B cell (primary cell): ENCODE results near the gene TRAF4. TPM values are rescaled to one million over a fixed set of nuclear protein-coding genes. Genes with fewer than 3 reads are reported as not detected.

Experiments used
- ATAC-seq: fragments of 200-7000 bp; cut with Tn5 transposase; one replicate; pipeline ENCODE4 v1.10.0; 2021; ENCODE audit warnings: low read depth, mild to moderate bottlenecking, moderate number of reproducible peaks, moderate library complexity
- CTCF ChIA-PET: fragments of 350-600 bp; sonication (Branson Sonifier 250); formaldehyde crosslinking; loops from one replicate; lab custom pipeline; 2021; ENCODE audit warnings: antibody characterized with exemption, inconsistent platforms; lab: Charles Lee
- POLR2A ChIA-PET: fragments of 350-600 bp; sonication (Branson Sonifier 250); formaldehyde crosslinking; loops from one replicate; lab custom pipeline; 2021; ENCODE audit warnings: antibody characterized with exemption; lab: Charles Lee
- DNase-seq: peaks from one replicate; pipeline ENCODE4 v3.0.0; 2013
- H2AFZ ChIP-seq: 2 replicates; pipeline ENCODE4 v1.6.1; 2012; ENCODE audit warnings: mild to moderate bottlenecking, low read depth, low read length; ENCODE audit not compliant: insufficient read depth, poor library complexity, severe bottlenecking
- H3K27ac ChIP-seq, 2 donors: 1 replicate in 1 of 2; 2 replicates in 1 of 2; pipeline ENCODE4 v1.5.1; 2012 to 2013; ENCODE audit warnings: low read length in 2 of 2, mild to moderate bottlenecking in 2 of 2, moderate library complexity in 1 of 2
- H3K27me3 ChIP-seq, 4 experiments: fragments of 200-600 bp in 1 of 4; sonication (generic) in 1 of 4; replicated peaks in 1 of 4; 1 replicate in 2 of 4; 2 replicates in 2 of 4; pipeline versions ENCODE4 v1.6.1 to v1.7.0; 2013 to 2016; ENCODE audit warnings: low read length in 3 of 4, mild to moderate bottlenecking in 2 of 4, mixed read lengths in 1 of 4, moderate library complexity in 1 of 4; ENCODE audit not compliant: insufficient read depth in 4 of 4, control insufficient read depth in 3 of 4; ENCODE audit errors: control extremely low read depth in 1 of 4
- H3K36me3 ChIP-seq, 2 experiments: replicated peaks in 1 of 2; 1 replicate in 1 of 2; 2 replicates in 1 of 2; pipeline versions ENCODE4 v1.6.1 to v1.7.1; 2013; ENCODE audit warnings: low read length in 1 of 2; ENCODE audit not compliant: insufficient read depth in 2 of 2, control insufficient read depth in 1 of 2; ENCODE audit errors: control extremely low read depth in 1 of 2, extremely low read depth in 1 of 2
- H3K4me1 ChIP-seq, 2 donors: fragments of 200-600 bp in 1 of 2; sonication (generic) in 1 of 2; 1 replicate in 1 of 2; 2 replicates in 1 of 2; pipeline versions ENCODE4 v1.5.1 to v1.6.1; 2013 to 2017; ENCODE audit warnings: low read length in 2 of 2; ENCODE audit not compliant: control insufficient read depth in 2 of 2, insufficient read depth in 2 of 2
- H3K4me2 ChIP-seq: replicated peaks from 2 replicates; pipeline ENCODE3; 2012; ENCODE audit warnings: mild to moderate bottlenecking, low read depth, low read length; ENCODE audit not compliant: poor library complexity, severe bottlenecking
- H3K4me3 ChIP-seq, 5 experiments: fragments of 200-600 bp in 1 of 5; sonication (generic) in 1 of 5; 1 replicate in 3 of 5; 2 replicates in 2 of 5; pipeline versions ENCODE4 v1.5.1 to v1.7.0; 2011 to 2016; ENCODE audit warnings: low read length in 4 of 5, mild to moderate bottlenecking in 4 of 5, low read depth in 2 of 5, control low read depth in 1 of 5, moderate library complexity in 1 of 5; ENCODE audit not compliant: insufficient read depth in 1 of 5; ENCODE audit errors: control extremely low read depth in 1 of 5, extremely low read depth in 1 of 5
- H3K79me2 ChIP-seq: fragments of 200-600 bp; sonication (generic); one replicate; pipeline ENCODE4 v1.6.0; 2016; ENCODE audit warnings: low read length; ENCODE audit not compliant: control insufficient read depth, insufficient read depth
- H3K9ac ChIP-seq: fragments of 200-600 bp; sonication (generic); 2 replicates; pipeline ENCODE4 v1.6.1; 2017; ENCODE audit warnings: mild to moderate bottlenecking, low read length, moderate library complexity
- H3K9me3 ChIP-seq, 3 donors: one replicate each; pipeline versions ENCODE4 v1.6.1 to v1.7.1; 2013; ENCODE audit warnings: low read length in 2 of 3; ENCODE audit not compliant: control insufficient read depth in 2 of 3, insufficient read depth in 1 of 3; ENCODE audit errors: control extremely low read depth in 1 of 3
- H4K20me1 ChIP-seq: 2 replicates; pipeline ENCODE4 v1.6.0; 2012; ENCODE audit warnings: mild to moderate bottlenecking, low read length; ENCODE audit not compliant: insufficient read depth, control insufficient read depth, poor library complexity, severe bottlenecking
- H3K27ac Mint-ChIP-seq: one replicate; pipeline ENCODE4 v1.8.0; 2021; ENCODE audit warnings: mixed read lengths
- H3K27me3 Mint-ChIP-seq: one replicate; pipeline ENCODE4 v1.8.0; 2021; ENCODE audit warnings: mixed read lengths
- H3K4me1 Mint-ChIP-seq: one replicate; pipeline ENCODE4 v1.8.0; 2021; ENCODE audit warnings: mixed read lengths
- H3K4me3 Mint-ChIP-seq: one replicate; pipeline ENCODE4 v1.8.0; 2021; ENCODE audit warnings: mixed read lengths
- H3K9me3 Mint-ChIP-seq: one replicate; pipeline ENCODE4 v1.8.0; 2022; ENCODE audit warnings: mixed read lengths; ENCODE audit not compliant: insufficient read depth
- CTCF ChIP-seq: fragments of 200-600 bp; IDR thresholded peaks from one replicate; pipeline ENCODE4 v1.8.0; 2022; ENCODE audit warnings: antibody characterized with exemption, mild to moderate bottlenecking
- EZH2 ChIP-seq: IDR thresholded peaks from 2 replicates; pipeline ENCODE4 v1.6.1; 2012; ENCODE audit warnings: borderline replicate concordance, low read depth, mild to moderate bottlenecking, moderate library complexity, low read length; ENCODE audit not compliant: insufficient read depth, poor library complexity, severe bottlenecking
- WGBS: methylation state at CpG from one replicate; pipeline ENCODE4 v1.1.5; 2013; ENCODE audit warnings: missing lambda C conversion rate; ENCODE audit not compliant: insufficient coverage; 5-methylcytosine and 5-hydroxymethylcytosine counted together
- intact Hi-C: fragments of 100-400 bp; cut with micrococcal nuclease; formaldehyde crosslinking; loops from one replicate; pipeline ENCODE4 v1.10.0; 2022
- polyA plus RNA-seq: library from polyadenylated mRNA; depleted of rRNA; stranded (reverse); fragments of >200 nt; gene quantifications from 2 replicates; pipeline ENCODE4 v1.2.3, GENCODE V29; 2012
- total RNA-seq, 2 donors: library from RNA; stranded (reverse); fragments of 120-200 nt in 1 of 2; gene quantifications; 1 replicate in 1 of 2; 2 replicates in 1 of 2; pipeline versions ENCODE4 v1.2.3 to v1.2.4, GENCODE V29; 2013 to 2022

Gene TRAF4
- total and polyA plus RNA-seq, 2 donors (not counting 1 experiment from before 2014, with no cell fraction given): 226 to 683 TPM

GRCh38 chr17:28702752-28703150, 41.1 kb upstream of the TRAF4 start:
- Histone ChIP-seq H3K36me3 (peaks cover 4 to 62% of the 10 kb centered on the region in 2 experiments), H3K79me2 (no peaks in the 10 kb centered on the region), H3K27me3 (no peaks in the 10 kb centered on the region), H2AFZ (no peak overlapping the region), H3K4me2 (no peak overlapping the region), H3K4me3 (no peak overlapping the region), H3K9ac (no peak overlapping the region), H3K27ac (no peak overlapping the region), H3K4me1 (no peaks in the 10 kb centered on the region), H4K20me1 (no peaks in the 10 kb centered on the region), H3K9me3 (no peaks in the 10 kb centered on the region)
- WGBS: 91% methylated on average over 2 of the region's 3 CpGs
- CTCF ChIA-PET: no interaction called here
- no peak for ATAC-seq
- no peak overlapping the region for H3K27ac Mint-ChIP-seq
- DNase-seq: no peak
- no peaks in the 10 kb centered on the region for H3K27me3 Mint-ChIP-seq
- H3K4me1 Mint-ChIP-seq: no peaks in the 10 kb centered on the region
- intact Hi-C loops: no loop called here
- POLR2A ChIA-PET: interaction anchor here (1.0 kb wide), 1 partner anchor 8 kb away, joined by 3 read pairs; the partner anchor contains the start of gene PROCA1
- no peak overlapping the region for H3K4me3 Mint-ChIP-seq
- TF ChIP-seq EZH2 (no peak), CTCF (no peak)
- no peaks in the 10 kb centered on the region for H3K9me3 Mint-ChIP-seq

GRCh38 chr17:28703552-28704218, 40.1 kb upstream of the TRAF4 start:
- H3K9me3 Mint-ChIP-seq: no peaks in the 10 kb centered on the region
- H3K27ac ChIP-seq: no peak overlapping the region
- H4K20me1 ChIP-seq: no peaks in the 10 kb centered on the region
- WGBS: 97% methylated on average over 12 of the region's 16 CpGs
- no peak overlapping the region for H3K4me3 ChIP-seq
- intact Hi-C loops: no loop called here
- no peak overlapping the region for H3K4me3 Mint-ChIP-seq
- ChIA-PET CTCF (no interaction called here), POLR2A (no interaction called here)
- TF ChIP-seq EZH2: no peak
- no peak for TF ChIP-seq CTCF
- no peak overlapping the region for H3K4me2 ChIP-seq
- H3K4me1 ChIP-seq: no peaks in the 10 kb centered on the region
- no peaks in the 10 kb centered on the region for H3K79me2 ChIP-seq
- H3K27ac Mint-ChIP-seq: no peak overlapping the region
- no peaks in the 10 kb centered on the region for H3K4me1 Mint-ChIP-seq
- H3K9me3 ChIP-seq: no peaks in the 10 kb centered on the region
- H3K36me3 ChIP-seq: peaks cover 0 to 52% of the 10 kb centered on the region in 2 experiments
- DNase-seq (no peak), ATAC-seq (no peak)
- no peak overlapping the region for H3K9ac ChIP-seq
- H3K27me3 ChIP-seq: no peaks in the 10 kb centered on the region
- H3K27me3 Mint-ChIP-seq: no peaks in the 10 kb centered on the region
- no peak overlapping the region for H2AFZ ChIP-seq
